ENCODE results near the gene IL17B. TPM values are rescaled to one million over a fixed set of nuclear protein-coding genes. Genes with fewer than 3 reads are reported as not detected.

The IL17B gene
- total RNA-seq, 1 experiment from 2014 or later = not detected

GRCh38 chr5:149358294-149358651 lies 20.8 kb downstream of the IL17B start:
- Histone ChIP-seq H3K27ac (ENCODE audit: insufficient read length, low read depth, low read length) (no peak overlapping the region), H4K8ac (replicated peaks; ENCODE audit: insufficient read length, low read depth, low read length) (no peak overlapping the region), H3K23me2 (ENCODE audit: insufficient read length, low read depth, low read length, poor library complexity, severe bottlenecking) (peaks cover 4% of the 10 kb centered on the region), H3K9ac (ENCODE audit: extremely low read depth, insufficient read length, low read length) (peak overlapping the region; percentile 16), H3K79me1 (ENCODE audit: insufficient read depth, low read depth, low read length, poor library complexity, severe bottlenecking) (no peaks in the 10 kb centered on the region), H2AFZ (ENCODE audit: low read length) (no peak overlapping the region), H4K20me1 (ENCODE audit: control insufficient read depth, insufficient read depth, insufficient read length) (no peaks in the 10 kb centered on the region), H3T11ph (ENCODE audit: low read length) (no peak overlapping the region), H3K56ac (ENCODE audit: insufficient read length, low read depth, low read length) (no peak overlapping the region), H2BK120ac (ENCODE audit: low read depth, low read length, poor library complexity, severe bottlenecking) (no peak overlapping the region), H4K91ac (ENCODE audit: insufficient read length, low read depth, low read length) (no peak overlapping the region), H3K18ac (ENCODE audit: insufficient read length, low read depth, low read length) (no peak overlapping the region), H2BK20ac (ENCODE audit: low read depth, low read length, poor library complexity, severe bottlenecking) (no peak overlapping the region), H3K79me2 (ENCODE audit: insufficient read depth, low read length) (no peaks in the 10 kb centered on the region), H2BK15ac (ENCODE audit: low read depth, low read length) (no peak overlapping the region), H4K5ac (ENCODE audit: insufficient read length, low read depth, low read length) (no peak overlapping the region), H2AK5ac (ENCODE audit: insufficient read length, low read length) (no peak overlapping the region), H3K4me1 (ENCODE audit: insufficient read depth, low read length) (no peaks in the 10 kb centered on the region; the same call in 1 of the 2 replicates), H3K14ac (ENCODE audit: insufficient read depth, low read length) (no peak overlapping the region), H2BK5ac (ENCODE audit: insufficient read length, low read length) (no peak overlapping the region), H2BK12ac (ENCODE audit: insufficient read length, low read depth, low read length) (no peak overlapping the region), H3K27me3 (ENCODE audit: insufficient read depth, low read length) (no peaks in the 10 kb centered on the region), H3K23ac (ENCODE audit: insufficient read length, low read depth, low read length) (no peak overlapping the region), H3K9me3 (ENCODE audit: control insufficient read depth, low read depth, low read length) (no peaks in the 10 kb centered on the region), H3K4me2 (ENCODE audit: insufficient read depth, insufficient read length, low read length) (peak overlapping the region; percentile 75), H3K4ac (ENCODE audit: low read depth, low read length) (no peak overlapping the region)
- H3K4me1 Mint-ChIP-seq = peaks cover 18% of the 10 kb centered on the region in 2 experiments
- H3K36me3 Mint-ChIP-seq (ENCODE audit: insufficient read depth in 1 of 3, low read depth in 3 of 3) = peaks cover 6 to 27% (median 14%) of the 10 kb centered on the region in 3 experiments; a peak in 6 of 7 replicates
- no CpG with 5 or more reads among the region's 18 CpGs for WGBS (ENCODE audit: extremely low coverage, insufficient read length, low lambda C conversion rate)
- H3K27ac Mint-ChIP-seq = peak overlapping the region in 1 of 3 experiments; percentile 70; a peak in 1 of 7 replicates
- DNase-seq = no peak
- peaks cover 4% of the 10 kb centered on the region; the same call in 1 of the 2 replicates for H3K27me3 Mint-ChIP-seq (ENCODE audit: low read depth)
- H3K4me3 Mint-ChIP-seq = peak overlapping the region; percentile 93 to 97
- H3K9me3 Mint-ChIP-seq = no peaks in the 10 kb centered on the region
- TF ChIP-seq CTCF (conservative IDR thresholded peaks at IDR 0.05) = no peak

Measured in H9 (cell line).